ENCODE measurements around the gene KERA.

The KERA gene

DNA sequence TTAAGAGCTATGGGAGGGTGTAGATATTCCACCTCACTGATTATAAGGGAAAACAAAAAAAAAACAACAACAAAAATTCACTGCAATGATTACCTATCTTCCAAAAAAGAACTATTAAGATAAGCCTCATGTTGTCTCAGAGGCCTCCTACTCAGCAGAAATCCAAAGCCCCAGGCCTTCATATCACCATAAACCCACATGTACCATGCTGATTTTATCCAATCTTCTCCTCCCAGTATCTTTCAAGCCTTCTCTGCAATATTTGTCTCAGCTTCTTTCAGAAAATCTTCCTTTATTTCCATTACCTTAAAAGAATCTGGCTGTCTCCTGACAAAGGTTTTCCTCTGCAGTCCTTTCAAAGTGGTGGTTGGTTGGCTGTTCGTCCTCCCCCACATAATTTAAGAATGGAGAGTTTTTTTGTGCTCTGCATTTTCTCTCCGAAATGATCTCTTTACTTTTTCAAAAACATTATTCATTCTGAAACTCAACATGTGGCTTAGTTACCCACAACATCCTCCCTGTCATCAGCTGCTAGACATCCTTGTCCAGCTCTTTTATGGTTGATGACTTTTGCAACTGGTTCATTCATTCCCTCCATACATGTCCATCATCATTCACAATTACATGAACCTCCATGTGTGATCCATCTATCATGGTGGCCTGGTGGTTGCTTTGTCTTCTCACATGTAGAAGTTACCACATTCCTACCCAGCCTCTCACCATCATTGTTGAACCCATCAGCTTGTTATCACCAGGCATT, 50.1 kb downstream of the KERA start:
- no peak for DNase-seq

DNA sequence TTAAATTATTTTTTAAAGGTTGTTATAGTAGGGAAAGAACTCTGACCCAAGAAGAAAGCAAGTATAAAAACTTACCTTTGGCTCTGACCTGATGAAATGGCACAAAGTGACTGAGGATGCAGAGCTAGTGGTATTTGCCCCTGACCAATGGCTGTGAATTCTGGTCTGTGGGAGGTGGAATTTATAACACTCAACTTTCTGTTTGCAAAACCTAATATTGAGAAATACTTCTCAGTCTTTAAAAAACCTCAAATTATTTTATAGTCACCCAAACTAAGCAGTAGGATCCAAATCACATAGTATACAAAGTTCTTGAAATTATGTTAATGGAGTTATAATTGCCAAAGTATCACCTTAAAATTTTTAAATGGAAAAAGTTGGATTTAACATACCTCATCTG, 53.0 kb downstream of the KERA start, which contains the start of gene EPYC:
TSS of gene EPYC (minus strand) at position 101 of the 400 bp plus-strand sequence. CDS start 2,407 bp downstream, outside the sequence.
- DNase-seq = no peak

DNA sequence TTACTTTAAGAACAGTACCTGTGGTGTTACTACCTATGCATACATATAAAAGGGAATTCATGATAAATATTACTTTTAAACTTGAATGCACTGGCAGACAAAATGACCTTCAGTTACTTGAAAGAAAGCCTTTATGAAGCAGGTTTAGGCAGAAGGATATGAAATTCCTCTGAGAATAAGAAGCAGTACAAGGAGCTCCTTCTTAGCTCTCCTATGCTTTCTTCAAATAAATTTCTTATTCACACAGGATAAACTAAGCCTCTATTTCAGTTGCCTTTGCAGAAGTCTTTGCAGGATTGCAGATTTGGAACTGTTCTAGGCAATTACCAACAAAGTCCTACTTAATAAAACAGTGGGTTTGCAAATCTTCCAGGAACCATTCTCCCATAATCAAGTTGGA, 54.1 kb downstream of the KERA start:
- no peak for DNase-seq

DNA sequence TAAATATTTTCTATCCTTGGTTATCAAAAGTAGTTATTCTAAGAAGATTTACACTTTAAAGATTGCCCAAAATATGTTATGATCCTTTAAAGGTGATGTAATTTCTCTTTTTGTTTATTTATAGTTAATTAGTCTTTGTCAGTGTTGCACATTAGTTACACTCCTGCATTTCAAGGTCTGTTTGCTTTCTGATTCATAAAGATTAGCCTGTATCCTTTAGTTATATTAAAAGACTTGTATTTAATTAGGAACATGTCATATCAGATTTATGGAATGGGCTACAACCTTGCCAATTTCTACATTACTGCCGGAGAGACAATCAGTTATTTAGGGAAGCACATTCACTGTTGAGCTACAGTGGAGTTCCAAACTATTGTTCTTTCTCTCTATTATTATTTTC, 56.5 kb downstream of the KERA start:
- no peak for DNase-seq

Data from activated CD8-positive, alpha-beta memory T cell treated with anti-CD3 and anti-CD28 coated beads for 24 hours (primary cell).